Limb (tissue), 2 donors: ENCODE data around the gene CAMTA1.

ENCODE experiments used
- DNase-seq, 2 donors: peaks; one replicate each; pipeline ENCODE4 v3.0.0-alpha.2; 2016; ENCODE audit errors: extremely low spot score in 2 of 2

The CAMTA1 gene

DNA sequence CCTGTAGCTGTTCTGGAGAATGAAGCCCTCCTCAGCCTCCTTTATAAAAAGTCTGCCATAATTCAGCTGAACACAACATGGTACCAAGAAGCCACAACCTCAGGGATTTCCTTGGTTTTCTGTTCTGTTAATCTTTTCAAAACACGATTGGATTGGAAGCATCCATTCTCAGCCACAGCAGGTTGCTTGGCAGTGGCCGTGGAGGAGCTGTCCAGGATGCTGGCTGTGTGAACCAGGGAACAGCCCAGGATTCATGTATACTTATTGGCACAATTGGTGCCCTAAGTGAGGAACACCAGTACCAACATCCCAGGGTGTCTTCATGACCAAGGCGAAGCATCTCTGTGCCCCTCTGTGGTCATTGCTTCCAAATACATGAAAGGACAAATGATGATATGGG lies 393.5 kb downstream of the CAMTA1 start:
- DNase-seq, result no peak

- DNase-seq, result no peak
Measured at GRCh38 chr1:7185721-7186120, 400.5 kb downstream of the CAMTA1 start.

DNA sequence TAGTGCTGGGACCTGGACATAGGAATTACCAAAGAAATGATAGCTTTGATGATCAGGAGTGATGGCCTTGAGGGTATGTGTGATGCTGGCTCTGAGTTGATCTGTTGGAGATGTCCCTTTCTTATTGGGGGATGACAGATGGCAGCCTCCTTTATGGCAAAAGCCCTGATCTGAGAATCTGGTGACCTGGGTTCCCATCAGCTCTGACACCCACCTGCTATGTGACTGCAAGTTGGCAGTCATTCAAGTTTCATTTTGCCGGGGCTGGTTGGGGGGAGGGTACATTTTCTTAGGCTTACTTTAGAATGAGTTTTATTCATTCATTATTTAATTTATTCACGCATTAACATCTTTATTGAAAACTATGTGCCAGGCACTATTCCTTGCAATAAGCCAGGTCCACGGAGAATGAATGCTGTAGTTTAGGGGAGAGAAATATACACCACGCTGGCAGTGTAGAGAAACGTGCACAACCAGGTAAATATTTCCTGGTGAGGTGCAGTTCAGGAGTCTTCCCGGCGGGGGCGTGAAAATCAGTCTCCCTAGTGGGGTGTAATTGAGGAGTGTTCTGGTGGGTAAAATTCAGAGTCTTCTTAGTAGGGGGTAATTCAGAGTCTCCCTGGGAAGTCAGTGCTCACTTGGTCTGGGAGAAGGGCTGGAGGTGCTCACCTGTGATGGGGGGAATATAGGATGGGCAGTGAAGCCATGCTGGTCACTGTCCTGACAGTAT lies 401.3 kb downstream of the CAMTA1 start:
- DNase-seq, result no peak

GRCh38 chr1:7187112-7187493 lies 401.8 kb downstream of the CAMTA1 start:
- no peak for DNase-seq

DNA sequence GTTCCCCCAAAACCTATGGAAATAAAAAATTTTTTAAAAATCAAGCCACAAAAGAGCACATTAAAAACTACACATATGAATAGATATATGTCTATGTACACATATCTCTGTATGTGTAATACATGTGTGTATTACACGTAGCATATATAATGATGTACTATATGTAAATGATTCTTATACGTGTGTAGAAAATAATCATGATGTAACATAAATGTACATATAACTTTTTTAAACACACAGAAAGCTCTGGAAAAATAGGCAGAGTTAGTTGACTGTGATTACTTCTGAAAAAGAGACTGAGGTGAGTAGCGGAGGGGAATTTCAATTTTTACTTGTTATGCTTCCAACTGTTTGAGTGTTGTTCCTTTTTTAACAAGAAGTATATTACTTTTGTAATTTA lies 405.0 kb downstream of the CAMTA1 start:
- DNase-seq, result no peak

- DNase-seq, result no peak
Measured at GRCh38 chr1:7192453-7192852, 407.2 kb downstream of the CAMTA1 start.

DNA sequence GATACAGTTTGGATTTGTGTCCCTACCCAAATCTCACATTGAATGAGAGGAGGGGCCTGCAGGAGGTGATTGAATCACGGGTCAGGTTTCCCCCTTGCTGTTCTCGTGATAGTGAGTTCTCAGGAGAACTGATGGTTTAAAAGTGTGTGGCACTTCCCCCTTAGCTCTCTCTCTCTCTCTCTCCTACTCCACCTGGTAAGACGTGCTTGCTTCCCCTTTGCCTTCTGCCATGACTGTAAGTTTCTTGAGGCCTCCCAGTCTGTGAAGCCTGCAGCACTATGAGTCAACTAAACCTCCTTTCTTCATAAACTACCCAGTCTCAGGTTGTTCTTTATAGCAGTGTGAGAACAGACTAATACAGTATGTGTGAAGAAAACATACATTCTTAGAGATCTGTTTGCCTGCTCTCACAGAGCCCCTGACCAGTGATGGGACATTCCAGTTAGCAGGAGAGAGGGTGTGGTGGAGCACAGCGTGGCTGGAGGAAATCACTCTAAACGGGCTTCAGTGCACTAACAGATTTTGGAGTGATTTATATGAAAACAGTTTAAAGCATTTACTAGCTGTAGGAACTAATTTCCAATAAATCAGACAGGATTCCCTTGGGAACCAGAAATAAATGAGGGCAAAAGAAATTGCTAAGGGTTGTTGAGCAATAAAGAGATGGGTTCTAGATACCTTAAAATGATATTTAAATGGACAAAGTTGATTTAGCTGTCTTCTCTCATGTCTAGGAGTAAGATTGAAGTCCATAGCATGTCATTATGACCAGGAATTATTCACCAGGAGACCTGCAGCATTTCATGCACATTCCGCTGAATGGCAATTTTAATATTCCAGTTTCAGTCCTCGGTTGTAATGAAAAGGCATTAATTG lies 411.0 kb downstream of the CAMTA1 start:
- no peak for DNase-seq

- DNase-seq, result no peak
Measured at GRCh38 chr1:7198664-7199063, 413.4 kb downstream of the CAMTA1 start.

- no peak for DNase-seq
Measured at GRCh38 chr1:7199077-7199779, 414.0 kb downstream of the CAMTA1 start.

- peak; percentile 13 to 60 for DNase-seq
Measured at GRCh38 chr1:7207875-7208646, 422.8 kb downstream of the CAMTA1 start.

GRCh38 chr1:7208647-7209180 lies 423.5 kb downstream of the CAMTA1 start:
- no peak for DNase-seq

DNA sequence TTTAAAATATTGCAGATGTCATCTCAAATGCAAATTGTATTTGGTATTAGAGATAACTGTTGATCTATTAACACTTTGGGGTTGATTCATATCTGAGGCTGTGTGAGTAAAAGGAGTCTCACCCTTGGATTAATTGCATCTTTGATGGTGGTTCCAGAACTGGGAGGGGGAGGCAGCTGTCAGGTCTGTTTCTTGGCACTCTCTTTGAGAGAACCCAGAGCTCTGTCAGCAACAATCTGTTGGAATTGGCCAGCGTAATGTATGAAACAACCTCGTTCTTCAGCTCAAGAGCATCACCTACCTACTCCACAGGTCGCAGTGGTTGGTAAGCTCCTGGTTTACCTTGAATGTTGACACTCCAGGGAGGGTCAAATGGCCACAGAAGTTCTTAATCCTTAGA lies 424.1 kb downstream of the CAMTA1 start:
- DNase-seq, result no peak

DNA sequence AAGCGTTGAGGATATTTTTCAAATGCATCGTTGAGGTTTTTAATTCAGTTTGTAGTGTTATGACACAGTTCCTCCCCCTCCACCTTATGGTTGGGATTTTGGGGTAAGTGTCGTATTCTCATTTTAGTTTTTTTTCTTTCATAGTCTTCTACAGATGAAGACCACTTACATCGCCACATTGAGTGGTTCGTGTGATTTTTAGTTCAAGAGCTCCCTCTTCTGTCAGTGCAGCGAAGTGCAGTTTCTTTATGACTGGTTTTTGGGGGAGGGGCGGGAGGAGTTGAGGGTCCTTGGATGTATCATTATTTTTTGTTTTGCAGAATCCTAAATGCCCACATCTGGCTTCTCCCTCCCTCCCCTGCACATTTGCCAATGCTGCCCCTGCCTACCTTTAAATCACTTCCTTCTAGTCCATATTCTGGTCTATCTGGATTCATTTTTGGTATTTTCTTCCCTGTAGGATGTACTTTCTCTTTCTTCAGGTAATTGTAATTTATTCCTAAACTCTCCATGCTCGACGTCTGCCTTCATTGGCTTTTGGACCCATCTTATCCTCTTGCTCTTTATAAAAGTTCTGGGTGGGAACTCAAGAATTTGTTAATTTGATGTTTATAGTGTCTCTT lies 433.1 kb downstream of the CAMTA1 start:
- peak; percentile 28 to 55 for DNase-seq

DNA sequence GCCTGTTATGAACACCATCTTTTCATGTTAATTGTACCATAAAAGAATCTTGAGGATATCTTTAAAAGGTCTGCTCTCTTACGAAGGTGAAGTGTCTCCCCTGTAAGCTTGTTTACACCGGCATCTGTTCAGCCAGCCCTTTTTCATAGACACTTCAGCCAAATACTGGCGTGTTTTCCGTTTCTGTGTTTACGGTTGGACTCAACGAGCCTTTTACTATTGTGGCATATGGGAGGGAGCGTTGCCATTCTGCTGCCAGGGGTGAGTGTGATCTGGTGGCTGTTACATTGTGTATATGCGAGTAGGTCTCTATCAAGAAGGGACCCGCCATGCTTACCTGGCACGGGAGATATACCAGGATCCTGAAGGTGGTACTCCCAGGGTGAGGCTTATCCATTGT lies 433.8 kb downstream of the CAMTA1 start:
- DNase-seq, result no peak

DNA sequence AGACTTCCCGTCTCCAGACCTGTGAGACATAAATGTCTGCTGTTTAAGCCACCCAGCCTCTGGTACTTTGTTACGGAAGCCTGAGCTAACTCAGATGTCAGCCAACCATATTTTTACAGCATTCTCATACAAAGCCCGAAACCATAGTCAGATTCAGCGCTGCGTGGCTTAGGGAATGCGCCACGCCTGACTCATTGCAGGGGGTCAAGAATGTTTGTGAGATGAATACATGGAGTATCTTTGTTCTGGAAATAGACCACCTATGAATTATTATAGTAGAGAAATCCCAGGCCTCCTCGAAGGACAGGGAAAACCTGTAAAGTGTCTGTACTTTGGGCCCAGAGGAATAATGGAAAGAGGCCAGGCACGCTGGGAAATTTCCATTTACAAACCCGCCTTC lies 434.8 kb downstream of the CAMTA1 start:
- no peak for DNase-seq

- DNase-seq, result no peak
Measured at GRCh38 chr1:7220712-7221252, 435.5 kb downstream of the CAMTA1 start.

GRCh38 chr1:7221826-7222694 lies 436.8 kb downstream of the CAMTA1 start:
- DNase-seq, result no peak

- no peak for DNase-seq
Measured at GRCh38 chr1:7222695-7223015, 437.4 kb downstream of the CAMTA1 start.

DNA sequence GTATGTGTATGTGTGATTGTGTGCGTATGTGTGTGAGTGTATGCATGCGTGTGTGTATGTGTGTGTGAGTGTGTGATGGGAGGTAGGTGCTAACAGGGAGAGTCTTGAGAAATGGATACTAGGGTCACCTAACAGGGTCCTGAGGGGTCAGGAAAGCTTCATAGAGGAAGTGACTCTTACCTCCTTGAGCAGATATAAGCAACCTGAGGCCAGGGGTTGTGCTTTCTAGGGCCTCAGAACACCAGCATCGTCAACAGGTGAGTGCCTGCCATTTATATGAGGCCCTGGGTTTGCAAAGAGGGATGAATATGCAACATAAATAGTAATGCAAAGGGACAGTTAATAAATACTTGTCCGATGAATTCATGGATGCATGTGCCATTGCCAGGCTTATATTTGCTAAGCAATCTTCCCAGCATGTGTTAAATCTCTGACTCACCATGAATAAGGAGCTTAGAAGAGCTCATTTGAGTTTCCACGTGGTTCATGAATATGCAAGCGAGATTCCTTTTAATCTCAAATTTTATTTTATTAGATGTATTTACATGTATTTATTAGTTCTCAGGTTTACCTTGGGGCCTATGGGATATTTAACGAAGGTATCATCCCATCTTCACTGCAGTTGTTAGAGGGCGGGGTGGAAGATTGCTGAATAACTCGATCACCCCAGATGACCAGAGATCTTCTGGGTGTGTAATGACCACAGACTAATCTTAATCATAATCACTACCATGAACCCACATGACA lies 438.3 kb downstream of the CAMTA1 start:
- no peak for DNase-seq
